ENCODE results near the gene TMEM161A.
"Not testable (repeated sequence)": the region's sequence is repeated elsewhere in the genome, so short reads cannot be mapped to it uniquely, and the experiment has no call there.

The TMEM161A gene

GRCh38 chr19:19154768-19155494, 16.7 kb upstream of the TMEM161A start:
- DNase-seq = no peak

GRCh38 chr19:19152668-19153384, 14.5 kb upstream of the TMEM161A start:
- no peak for DNase-seq

- DNase-seq = no peak
These were observed 13.1 kb upstream of the TMEM161A start for GRCh38 chr19:19151418-19151817.

DNA sequence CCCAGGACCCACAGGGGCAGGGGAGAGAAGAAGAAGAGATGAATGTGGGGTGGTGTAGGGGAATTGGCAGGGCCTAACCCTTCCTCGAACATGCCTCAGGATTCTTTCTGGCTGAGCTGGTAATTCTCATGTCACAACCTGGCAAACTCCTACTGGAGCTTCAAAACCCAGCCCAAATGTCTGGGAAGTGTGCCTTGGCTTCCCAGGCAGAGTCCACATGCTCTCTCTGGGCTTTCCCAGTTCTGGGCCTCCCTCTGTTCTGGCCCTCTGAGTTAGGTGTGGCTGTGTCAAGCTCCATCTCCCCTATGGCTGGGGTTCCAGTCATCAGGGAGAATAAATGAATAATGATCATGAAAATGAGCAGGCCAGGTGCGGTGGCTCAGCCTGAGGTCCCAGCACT, 11.2 kb upstream of the TMEM161A start:
- DNase-seq = no peak

GRCh38 chr19:19148504-19148903, 10.2 kb upstream of the TMEM161A start:
- DNase-seq = not testable (repeated sequence)

DNA sequence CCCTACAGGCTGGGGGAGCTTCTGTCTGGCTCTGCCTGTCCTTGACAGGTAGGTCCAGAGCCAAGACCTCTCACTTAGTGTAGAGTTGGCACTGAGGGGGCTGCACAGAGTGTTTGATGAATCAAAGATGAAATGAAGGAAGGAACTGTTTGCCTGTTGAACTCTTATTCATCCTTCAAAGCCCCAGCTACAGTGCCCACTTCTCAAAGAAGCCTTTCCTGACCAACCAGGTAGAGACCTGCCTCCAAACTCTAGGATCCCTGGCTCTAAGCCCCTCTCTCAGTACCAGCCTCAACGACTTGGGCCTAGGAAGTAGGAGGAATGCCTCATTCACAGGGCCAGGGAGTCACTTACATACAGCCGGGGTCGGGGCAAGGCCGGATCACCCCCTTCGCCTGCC, 9.1 kb upstream of the TMEM161A start:
- no peak for DNase-seq

- DNase-seq = no peak
These were observed 8.6 kb upstream of the TMEM161A start for GRCh38 chr19:19146865-19147264.

GRCh38 chr19:19145684-19146608, 7.7 kb upstream of the TMEM161A start:
- DNase-seq = peak; percentile 7

- DNase-seq = no peak
These were observed 7.0 kb upstream of the TMEM161A start for GRCh38 chr19:19145281-19145680.

GRCh38 chr19:19142347-19142746, 4.1 kb upstream of the TMEM161A start:
- DNase-seq = no peak

DNA sequence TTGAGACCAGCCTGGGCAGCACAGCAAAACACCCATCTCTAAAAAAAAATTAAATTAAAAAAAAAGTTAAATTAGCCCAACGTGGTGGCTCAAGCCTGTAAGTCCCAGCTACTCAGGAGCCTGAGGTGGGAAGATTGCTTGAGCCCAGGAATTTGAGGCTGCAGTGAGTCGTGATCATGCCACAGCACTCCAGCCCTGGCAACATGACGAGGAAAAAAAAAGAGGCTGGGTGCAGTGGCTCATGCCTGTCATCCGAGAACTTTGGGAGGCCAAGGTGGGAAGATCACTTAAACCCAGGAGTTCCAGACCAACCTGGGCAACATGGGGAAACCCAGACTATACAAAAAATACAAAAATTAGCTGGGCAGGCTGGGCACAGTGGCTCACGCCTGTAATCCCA, 2.2 kb upstream of the TMEM161A start:
- DNase-seq = no peak

- DNase-seq = no peak
These were observed 1.6 kb upstream of the TMEM161A start for GRCh38 chr19:19139876-19140229.

GRCh38 chr19:19137556-19138108, 646 bp downstream of the TMEM161A start:
- DNase-seq = no peak

DNA sequence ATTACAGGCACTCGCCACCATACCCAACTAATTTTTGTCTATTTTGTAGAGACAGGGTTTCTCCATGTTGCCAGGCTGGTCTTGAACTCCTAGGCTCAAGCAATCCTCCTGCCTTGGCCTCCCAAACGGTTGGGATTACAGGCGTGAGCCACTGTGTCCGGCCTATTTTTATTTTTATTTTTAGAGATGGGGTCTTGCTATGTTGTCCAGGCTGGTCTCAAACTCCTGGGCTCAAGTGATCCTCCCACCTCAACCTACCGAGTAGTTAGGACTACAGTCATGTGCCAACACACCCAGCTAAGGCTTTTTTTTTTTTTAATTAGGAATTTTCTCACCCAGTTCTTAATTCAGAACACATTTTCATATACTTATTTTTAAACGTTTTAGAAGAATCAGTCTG, 2.6 kb downstream of the TMEM161A start:
- not testable (repeated sequence) for DNase-seq

- no peak for DNase-seq
These were observed 3.6 kb downstream of the TMEM161A start for GRCh38 chr19:19134687-19135158.

DNA sequence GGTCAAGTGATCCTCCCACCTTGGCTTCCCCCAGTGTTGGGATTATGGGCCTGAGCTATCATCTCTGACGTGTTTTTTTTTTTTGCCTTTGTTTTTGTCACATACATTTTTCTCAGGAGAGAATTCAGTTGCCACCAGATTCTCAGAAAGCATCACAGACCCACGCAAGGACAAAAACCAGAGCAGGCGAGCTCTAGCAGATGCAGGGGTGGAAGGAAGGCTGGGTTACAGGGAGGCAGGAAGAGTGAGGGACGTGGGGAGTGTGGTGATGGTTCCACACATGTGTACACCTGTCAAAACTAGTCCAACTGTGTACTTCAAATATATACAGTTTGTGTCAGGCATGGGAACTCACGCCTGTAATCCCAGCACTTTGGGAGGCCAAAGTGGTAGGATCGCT, 4.3 kb downstream of the TMEM161A start:
- no peak for DNase-seq

DNA sequence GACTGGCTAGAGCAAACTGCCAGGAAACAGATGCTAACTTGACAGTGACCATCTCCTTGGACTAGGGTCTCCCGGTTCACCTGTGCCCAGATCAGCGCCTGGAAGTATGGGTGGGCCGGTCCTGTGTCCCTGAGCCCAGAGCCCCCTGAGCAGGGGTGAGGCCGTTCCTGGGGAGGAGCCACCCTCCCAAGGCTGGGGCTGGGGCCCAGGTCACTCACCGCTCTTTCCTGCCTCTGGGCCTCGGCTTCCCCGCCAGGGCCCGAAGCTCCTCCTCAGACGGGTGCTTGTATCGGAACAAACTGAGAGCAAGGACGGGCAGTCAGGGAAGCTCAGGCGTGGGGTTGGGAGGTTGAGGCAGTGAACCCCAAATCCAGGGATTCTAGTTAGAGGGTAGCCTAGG, 5.4 kb downstream of the TMEM161A start:
- no peak for DNase-seq

GRCh38 chr19:19131989-19132388, 6.3 kb downstream of the TMEM161A start:
- no peak for DNase-seq

DNA sequence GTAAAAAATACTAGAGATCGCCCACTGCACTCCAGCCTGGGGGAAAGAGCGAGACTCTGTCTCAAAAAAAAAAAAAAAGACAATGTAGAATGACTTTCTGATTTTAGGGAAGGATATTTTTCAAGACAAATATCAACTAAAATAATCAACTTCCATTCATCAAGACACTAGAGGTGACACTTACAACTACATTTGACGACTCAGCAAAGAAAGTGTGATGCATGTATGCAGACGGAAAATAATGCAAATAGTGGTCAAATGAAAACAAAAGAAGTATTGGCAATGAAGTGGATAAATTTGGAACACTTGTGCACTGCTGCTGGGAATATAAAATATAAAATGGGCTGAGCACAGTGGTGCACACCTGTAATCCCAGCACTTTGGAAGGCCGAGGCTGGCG, 12.2 kb downstream of the TMEM161A start:
- no peak for DNase-seq

DNA sequence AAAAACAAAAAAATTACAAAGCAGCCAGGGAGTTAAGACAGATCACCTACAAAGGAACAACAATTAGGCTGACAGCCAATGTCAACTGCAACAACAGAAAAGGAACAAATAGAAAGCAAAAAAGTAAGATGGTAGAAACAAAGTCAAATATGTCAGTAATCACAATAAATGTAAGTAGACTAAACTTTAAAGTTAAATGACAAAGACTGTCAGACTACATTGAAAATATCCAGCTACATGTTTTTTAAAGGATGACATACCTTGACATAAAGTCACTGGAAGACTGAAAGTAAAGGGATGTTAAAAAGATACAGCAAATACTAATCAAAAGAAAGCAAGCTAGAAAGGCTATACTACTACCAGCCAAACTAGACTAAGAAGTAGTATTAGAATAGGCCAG, 14.9 kb downstream of the TMEM161A start:
- no peak for DNase-seq

DNA sequence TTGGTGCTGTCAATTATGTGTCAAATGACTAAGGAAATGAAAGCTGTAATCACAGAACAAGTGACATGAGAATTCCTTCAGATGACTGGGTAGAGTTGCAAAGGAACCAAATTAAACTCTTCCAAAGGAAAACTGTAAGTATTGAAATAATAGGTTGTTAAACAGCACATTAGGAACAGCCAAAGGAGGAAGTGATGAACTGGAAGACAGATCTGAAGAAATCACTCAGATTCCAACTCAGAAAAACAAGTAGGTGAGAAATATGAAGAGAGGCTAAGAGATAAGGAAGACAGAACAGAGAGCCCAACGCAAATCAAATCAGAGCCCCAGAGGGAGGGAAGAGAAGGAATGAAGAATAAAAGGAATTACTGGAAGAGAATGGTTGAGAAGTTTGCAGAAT, 15.4 kb downstream of the TMEM161A start:
- no peak for DNase-seq

DNA sequence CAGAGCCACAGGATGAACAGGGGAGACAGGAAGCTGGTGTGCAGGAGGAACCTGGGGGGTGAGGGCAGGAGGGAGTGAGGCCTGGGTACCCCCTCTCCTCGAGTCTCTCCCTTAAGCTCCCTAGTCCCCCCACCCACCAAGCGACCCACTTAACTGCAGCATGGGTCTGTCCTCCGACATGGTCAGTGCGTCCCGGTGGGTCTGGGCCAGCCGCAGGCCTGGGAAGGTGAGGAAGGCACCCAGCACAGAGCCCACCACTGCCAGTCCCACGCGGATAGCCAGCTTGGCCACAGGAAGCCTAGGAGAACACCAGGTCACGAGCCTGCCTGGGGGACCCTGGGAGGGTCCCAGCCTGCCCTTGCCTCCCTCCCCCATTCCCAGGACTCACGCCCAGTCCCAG, 16.9 kb downstream of the TMEM161A start:
- DNase-seq = no peak
